CD4-positive, alpha-beta T cell (primary cell): ENCODE data around the gene SIPA1. TPM values are rescaled to one million over a fixed set of nuclear protein-coding genes. Genes with fewer than 3 reads are reported as not detected.
A peak's percentile ranks its signal among the peaks of the same experiment; 100 is the strongest.

Experiments
- ATAC-seq: fragments of 200-7000 bp; cut with Tn5 transposase; one replicate; pipeline ENCODE4 v1.10.0; 2022; ENCODE audit warnings: mild to moderate bottlenecking; ENCODE audit not compliant: poor library complexity
- CTCF ChIA-PET: fragments of 350-600 bp; sonication (Branson Sonifier 250); formaldehyde crosslinking; loops from one replicate; lab custom pipeline; 2021; ENCODE audit warnings: antibody characterized with exemption, inconsistent platforms; lab: Charles Lee
- POLR2A ChIA-PET: fragments of 350-600 bp; sonication (Branson Sonifier 250); formaldehyde crosslinking; loops from one replicate; lab custom pipeline; 2021; ENCODE audit warnings: antibody characterized with exemption, inconsistent platforms; lab: Charles Lee
- DNase-seq, 14 experiments: peaks; one replicate each; pipeline ENCODE4 v3.0.0-alpha.2; 2013 to 2020; ENCODE audit warnings: mixed read lengths in 2 of 14
- H3K27ac ChIP-seq, 2 donors: one replicate each; pipeline versions ENCODE4 v1.5.1 to v1.7.0; 2013; ENCODE audit warnings: low read length in 2 of 2, low read depth in 1 of 2, mild to moderate bottlenecking in 1 of 2
- H3K27me3 ChIP-seq, 2 experiments: 1 replicate in 1 of 2; 2 replicates in 1 of 2; pipeline versions ENCODE4 v1.6.1 to v1.7.0; 2013; ENCODE audit warnings: low read length in 2 of 2, control low read depth in 1 of 2, mild to moderate bottlenecking in 1 of 2, moderate library complexity in 1 of 2; ENCODE audit not compliant: insufficient read depth in 2 of 2, control insufficient read depth in 1 of 2
- H3K36me3 ChIP-seq: one replicate; pipeline ENCODE4 v1.6.1; 2013; ENCODE audit warnings: low read length, control low read depth; ENCODE audit not compliant: insufficient read depth
- H3K4me1 ChIP-seq: one replicate; pipeline ENCODE4 v1.6.1; 2013; ENCODE audit warnings: low read length, control low read depth; ENCODE audit not compliant: insufficient read depth
- H3K4me3 ChIP-seq: one replicate; pipeline ENCODE4 v1.5.1; 2013; ENCODE audit warnings: mild to moderate bottlenecking, low read length, moderate library complexity
- H3K9me3 ChIP-seq, 2 experiments: 1 replicate in 1 of 2; 2 replicates in 1 of 2; pipeline versions ENCODE4 v1.6.1 to v1.7.0; 2013; ENCODE audit warnings: low read length in 2 of 2, mild to moderate bottlenecking in 2 of 2, control low read depth in 1 of 2, moderate library complexity in 1 of 2; ENCODE audit not compliant: control insufficient read depth in 1 of 2, insufficient read depth in 1 of 2
- H3K27ac Mint-ChIP-seq: one replicate; pipeline ENCODE4 v1.8.0; 2020; ENCODE audit warnings: mixed read lengths
- H3K27me3 Mint-ChIP-seq: one replicate; pipeline ENCODE4 v1.8.0; 2021; ENCODE audit warnings: mixed read lengths
- H3K36me3 Mint-ChIP-seq: one replicate; pipeline ENCODE4 v1.8.0; 2021; ENCODE audit warnings: low read depth, mixed read lengths
- H3K4me1 Mint-ChIP-seq: one replicate; pipeline ENCODE4 v1.8.0; 2021; ENCODE audit warnings: low read depth, mixed read lengths
- H3K4me3 Mint-ChIP-seq: one replicate; pipeline ENCODE4 v1.8.0; 2020; ENCODE audit warnings: mild to moderate bottlenecking, mixed read lengths
- H3K9me3 Mint-ChIP-seq: one replicate; pipeline ENCODE4 v1.8.0; 2020; ENCODE audit warnings: mixed read lengths
- CTCF ChIP-seq: fragments of 200-600 bp; IDR thresholded peaks from one replicate; pipeline ENCODE4 v1.8.0; 2022; ENCODE audit warnings: antibody characterized with exemption, mild to moderate bottlenecking
- intact Hi-C, 2 experiments: fragments of 100-400 bp; cut with DNase I in 1 of 2; cut with micrococcal nuclease in 1 of 2; formaldehyde crosslinking; loops; one replicate each; pipeline versions ENCODE4 v1.15.1 to v1.9.0; 2023 to 2025; cut with DNase I, micrococcal nuclease
- total RNA-seq, 174 experiments: library from RNA in 2 of 174; stranded (reverse) in 2 of 174; gene quantifications; one replicate each; pipeline ENCODE4 v1.2.3 and lab custom pipeline; 2021 to 2026

The SIPA1 gene
- total RNA-seq, 2 experiments from 2014 or later = 272 to 298 TPM

GRCh38 chr11:65592858-65593517, 44.9 kb upstream of the SIPA1 start:
- Mint-ChIP-seq H3K27me3 (no peaks in the 10 kb centered on the region), H3K4me1 (peaks cover 24% of the 10 kb centered on the region), H3K9me3 (no peaks in the 10 kb centered on the region), H3K36me3 (peaks cover 42% of the 10 kb centered on the region), H3K4me3 (no peak overlapping the region), H3K27ac (no peak overlapping the region)
- ChIA-PET POLR2A (interaction anchor here (1.1 to 4.7 kb wide), 7 partner anchors 17 to 70 kb away, joined by 3 to 23 read pairs (median 10); partner anchors contain the start of genes EHBP1L1, FAM89B, PCNX3 and RELA), CTCF (interaction anchor here (1.1 to 3.9 kb wide), 7 partner anchors 11 to 52 kb away, joined by 3 to 48 read pairs (median 8); partner anchors contain the start of genes FAM89B and ZNRD2)
- ATAC-seq (no peak), DNase-seq (no peak)
- intact Hi-C loops = loop anchor here in 1 of 2 experiments (1.0 kb wide), 1 partner anchor 227 kb away; no protein-coding TSS in a partner anchor
- H3K27ac ChIP-seq = no peak overlapping the region
- no peaks in the 10 kb centered on the region for H3K9me3 ChIP-seq
- no peaks in the 10 kb centered on the region for H3K27me3 ChIP-seq
- no peak overlapping the region for H3K4me3 ChIP-seq
- peaks cover 36% of the 10 kb centered on the region for H3K36me3 ChIP-seq
- no peak for TF ChIP-seq CTCF
- peaks cover 38% of the 10 kb centered on the region for H3K4me1 ChIP-seq

GRCh38 chr11:65593518-65594414, 44.1 kb upstream of the SIPA1 start:
- Mint-ChIP-seq H3K27me3 (no peaks in the 10 kb centered on the region), H3K36me3 (peaks cover 41% of the 10 kb centered on the region), H3K4me1 (peaks cover 16% of the 10 kb centered on the region), H3K27ac (peak overlapping the region; percentile 36), H3K4me3 (no peak overlapping the region), H3K9me3 (no peaks in the 10 kb centered on the region)
- peak; percentile 62 for ATAC-seq
- Histone ChIP-seq H3K27me3 (no peaks in the 10 kb centered on the region), H3K4me3 (no peak overlapping the region), H3K27ac (no peak overlapping the region), H3K9me3 (no peaks in the 10 kb centered on the region), H3K36me3 (peaks cover 44% of the 10 kb centered on the region), H3K4me1 (peaks cover 30% of the 10 kb centered on the region)
- peak in 9 of 14 experiments; percentile 37 to 67 (median 43) for DNase-seq
- POLR2A ChIA-PET = interaction anchor here (0.7 to 4.7 kb wide), 9 partner anchors 8 to 69 kb away, joined by 3 to 23 read pairs (median 4); partner anchors contain the start of genes EHBP1L1, FAM89B, PCNX3 and RELA
- TF ChIP-seq CTCF = peak; percentile 66
- intact Hi-C loops = loop anchor here in 1 of 2 experiments (1.0 kb wide), 1 partner anchor 227 kb away; no protein-coding TSS in a partner anchor
- CTCF ChIA-PET = interaction anchor here (0.7 to 3.9 kb wide), 10 partner anchors 10 to 201 kb away, joined by 3 to 48 read pairs (median 6); partner anchors contain the start of genes FAM89B, SCYL1 and ZNRD2

GRCh38 chr11:65595131-65595530, 42.8 kb upstream of the SIPA1 start:
- H3K9me3 ChIP-seq = no peaks in the 10 kb centered on the region
- H3K4me1 ChIP-seq = peaks cover 23% of the 10 kb centered on the region
- ATAC-seq (no peak), DNase-seq (no peak)
- ChIA-PET POLR2A (interaction anchor here (2.2 to 4.7 kb wide), 2 partner anchors 20 to 55 kb away, joined by 11 to 23 read pairs; partner anchors contain the start of gene PCNX3), CTCF (interaction anchor here (1.1 to 3.9 kb wide), 4 partner anchors 8 to 70 kb away, joined by 3 to 48 read pairs (median 5); partner anchors contain the start of gene SCYL1)
- Mint-ChIP-seq H3K27ac (no peak overlapping the region), H3K4me1 (peaks cover 15% of the 10 kb centered on the region), H3K4me3 (no peak overlapping the region), H3K9me3 (no peaks in the 10 kb centered on the region), H3K36me3 (peaks cover 45% of the 10 kb centered on the region), H3K27me3 (no peaks in the 10 kb centered on the region)
- H3K36me3 ChIP-seq = peaks cover 49% of the 10 kb centered on the region
- TF ChIP-seq CTCF = no peak
- H3K4me3 ChIP-seq = no peak overlapping the region
- H3K27ac ChIP-seq = peak overlapping the region in 1 of 2 donors; percentile 41
- H3K27me3 ChIP-seq = no peaks in the 10 kb centered on the region
- intact Hi-C loops = no loop called here
